Measurements from ENCODE around the gene ZFAND2B. TPM values are rescaled to one million over a fixed set of nuclear protein-coding genes. Genes with fewer than 3 reads are reported as not detected.

ZFAND2B gene
- total RNA-seq, 1 experiment from 2014 or later, result 16.4 TPM

- Histone ChIP-seq H2BK15ac (ENCODE audit: low read depth, low read length) (no peak overlapping the region), H2BK5ac (ENCODE audit: insufficient read length, low read length) (no peak overlapping the region), H3K23ac (ENCODE audit: insufficient read length, low read depth, low read length) (no peak overlapping the region), H4K8ac (replicated peaks; ENCODE audit: insufficient read length, low read depth, low read length) (no peak overlapping the region), H3K79me1 (ENCODE audit: insufficient read depth, low read depth, low read length, poor library complexity, severe bottlenecking) (no peaks in the 10 kb centered on the region), H3K56ac (ENCODE audit: insufficient read length, low read depth, low read length) (no peak overlapping the region), H2BK20ac (ENCODE audit: low read depth, low read length, poor library complexity, severe bottlenecking) (no peak overlapping the region), H3K18ac (ENCODE audit: insufficient read length, low read depth, low read length) (no peak overlapping the region), H3K9ac (ENCODE audit: extremely low read depth, insufficient read length, low read length) (no peak overlapping the region), H2AK5ac (ENCODE audit: insufficient read length, low read length) (no peak overlapping the region), H3K79me2 (ENCODE audit: insufficient read depth, low read length) (no peaks in the 10 kb centered on the region), H3K27me3 (ENCODE audit: insufficient read depth, low read length) (peaks cover 21% of the 10 kb centered on the region), H4K91ac (ENCODE audit: insufficient read length, low read depth, low read length) (no peak overlapping the region), H2BK12ac (ENCODE audit: insufficient read length, low read depth, low read length) (no peak overlapping the region), H4K5ac (ENCODE audit: insufficient read length, low read depth, low read length) (no peak overlapping the region), H3K14ac (ENCODE audit: insufficient read depth, low read length) (no peak overlapping the region; the same call in 1 of the 2 replicates), H4K20me1 (ENCODE audit: control insufficient read depth, insufficient read depth, insufficient read length) (no peaks in the 10 kb centered on the region), H3K4ac (ENCODE audit: low read depth, low read length) (no peak overlapping the region), H2BK120ac (ENCODE audit: low read depth, low read length, poor library complexity, severe bottlenecking) (no peak overlapping the region), H3K27ac (ENCODE audit: insufficient read length, low read depth, low read length) (no peak overlapping the region), H3K4me1 (ENCODE audit: insufficient read depth, low read length) (peaks cover 3% of the 10 kb centered on the region; the same call in 1 of the 2 replicates), H3K23me2 (ENCODE audit: insufficient read length, low read depth, low read length, poor library complexity, severe bottlenecking) (peaks cover 22% of the 10 kb centered on the region), H3K9me3 (ENCODE audit: control insufficient read depth, low read depth, low read length) (no peaks in the 10 kb centered on the region), H3T11ph (ENCODE audit: low read length) (no peak overlapping the region), H3K4me2 (ENCODE audit: insufficient read depth, insufficient read length, low read length) (no peak overlapping the region), H2AFZ (ENCODE audit: low read length) (no peak overlapping the region)
- Mint-ChIP-seq H3K27ac (no peak overlapping the region), H3K4me3 (peak overlapping the region in 1 of 2 experiments; percentile 67; a peak in 3 of 5 replicates), H3K4me1 (peaks cover 28 to 40% of the 10 kb centered on the region in 2 experiments), H3K27me3 (ENCODE audit: low read depth) (peaks cover 58% of the 10 kb centered on the region), H3K36me3 (ENCODE audit: insufficient read depth in 1 of 3, low read depth in 3 of 3) (peaks cover 9 to 24% (median 23%) of the 10 kb centered on the region in 3 experiments; a peak in 6 of 7 replicates), H3K9me3 (peaks cover 0 to 2% of the 10 kb centered on the region in 2 experiments; a peak in 3 of 5 replicates)
- WGBS (ENCODE audit: extremely low coverage, insufficient read length, low lambda C conversion rate), result no CpG with 5 or more reads among the region's 6 CpGs
- TF ChIP-seq CTCF (conservative IDR thresholded peaks at IDR 0.05), result no peak
- DNase-seq, result no peak
These were observed 45.1 kb downstream of the ZFAND2B start for GRCh38 chr2:219251656-219252055.
